Esophagus muscularis mucosa (tissue), 3 donors: ENCODE results near the gene RXRA.

ENCODE experiments used
- EP300 ChIP-seq: sonication (generic); formaldehyde crosslinking; IDR thresholded peaks from one replicate; pipeline ENCODE4 v1.6.1; 2017; ENCODE audit warnings: antibody characterized with exemption
- POLR2AphosphoS5 ChIP-seq, 2 donors: sonication (generic); formaldehyde crosslinking; IDR thresholded peaks; one replicate each; pipeline ENCODE4 v1.6.1; 2017; ENCODE audit warnings: antibody characterized with exemption in 2 of 2

DNA sequence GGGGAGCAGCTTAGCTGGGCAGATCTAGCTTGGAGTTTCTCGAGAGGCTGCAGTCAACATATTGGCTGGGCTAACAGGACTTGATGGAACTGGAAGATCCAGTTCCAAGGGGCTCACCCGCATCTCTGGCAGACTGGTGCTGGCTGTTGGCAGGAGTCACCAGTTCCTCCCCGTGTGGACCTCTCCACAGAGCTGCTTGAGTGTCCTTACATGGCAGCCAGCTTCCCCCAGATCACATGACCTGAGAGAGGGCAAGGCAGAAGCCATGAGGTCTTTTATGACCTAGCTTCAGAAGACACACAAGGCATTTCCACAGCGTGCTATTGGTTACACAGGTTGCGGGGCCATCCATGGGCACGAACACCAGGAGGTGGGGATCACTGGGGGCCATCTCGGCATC, 26.4 kb upstream of the RXRA start:
- TF ChIP-seq POLR2AphosphoS5 (IDR thresholded peaks at IDR 0.05) (no peak), EP300 (no peak)
